ENCODE data around the gene UBTD2. TPM values are rescaled to one million over a fixed set of nuclear protein-coding genes. Genes with fewer than 3 reads are reported as not detected.
"Not testable (repeated sequence)": the region's sequence is repeated elsewhere in the genome, so short reads cannot be mapped to it uniquely, and the experiment has no call there.

The UBTD2 gene
- total and polyA plus RNA-seq, 2 donors (not counting 1 experiment from before 2014, with no cell fraction given): 1.4 to 9.2 TPM

DNA sequence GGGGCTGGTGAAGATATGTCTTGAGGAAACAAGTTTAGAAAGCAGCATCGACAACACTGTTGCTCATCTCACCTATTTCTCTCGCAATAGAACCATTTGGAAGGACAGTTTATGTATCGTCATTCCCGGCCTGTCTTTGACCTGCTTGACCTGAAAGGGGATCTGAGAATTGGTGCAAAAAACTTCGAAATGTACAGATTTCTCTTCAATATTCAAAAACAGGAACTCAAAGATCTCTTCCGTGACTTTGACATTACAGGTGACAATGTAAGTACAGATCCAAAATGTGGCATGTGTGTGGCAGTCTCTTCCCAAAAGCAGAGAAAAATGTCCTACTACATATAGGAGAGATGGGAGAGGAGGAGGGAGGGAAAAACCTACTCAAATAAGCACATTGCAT lies 83.1 kb downstream of the UBTD2 start:
- 100% methylated on average over 3 of the region's 6 CpGs for WGBS (ENCODE audit: insufficient coverage)
- H4K20me1 ChIP-seq (ENCODE audit: control insufficient read depth, insufficient read depth, low read length, poor library complexity, severe bottlenecking): no peaks in the 10 kb centered on the region
- no peak overlapping the region for H3K27ac ChIP-seq (ENCODE audit: low read length in 2 of 2)
- Mint-ChIP-seq H3K4me1 (peaks cover 15% of the 10 kb centered on the region), H3K9me3 (ENCODE audit: insufficient read depth) (no peaks in the 10 kb centered on the region), H3K27ac (peak overlapping the region; percentile 71), H3K27me3 (no peaks in the 10 kb centered on the region), H3K4me3 (peak overlapping the region; percentile 76)
- H3K4me1 ChIP-seq (ENCODE audit: control insufficient read depth in 2 of 2, insufficient read depth in 2 of 2, low read length in 2 of 2): peaks cover 16 to 19% of the 10 kb centered on the region in 2 donors
- ATAC-seq (ENCODE audit: low read depth) (no peak), DNase-seq (peak; percentile 30)
- ChIA-PET CTCF (interaction anchor here (0.7 to 1.4 kb wide), 2 partner anchors 12 to 138 kb away, joined by 3 to 7 read pairs; partner anchors contain the start of gene STK10), POLR2A (no interaction called here)
- H3K4me3 ChIP-seq (ENCODE audit: control extremely low read depth in 1 of 5, extremely low read depth in 1 of 5, insufficient read depth in 1 of 5, low read depth in 2 of 5, low read length in 4 of 5): peak overlapping the region in 1 of 5 experiments; percentile 27
- H3K9ac ChIP-seq (ENCODE audit: low read length): peak overlapping the region; percentile 15
- no peaks in the 10 kb centered on the region for H3K36me3 ChIP-seq (replicated peaks in 1 of 2; ENCODE audit: control extremely low read depth in 1 of 2, control insufficient read depth in 1 of 2, extremely low read depth in 1 of 2, insufficient read depth in 2 of 2, low read length in 1 of 2)
- no peaks in the 10 kb centered on the region for H3K9me3 ChIP-seq (ENCODE audit: control extremely low read depth in 1 of 3, control insufficient read depth in 2 of 3, insufficient read depth in 1 of 3, low read length in 2 of 3)
- H3K27me3 ChIP-seq (replicated peaks in 1 of 4; ENCODE audit: control extremely low read depth in 1 of 4, control insufficient read depth in 3 of 4, insufficient read depth in 4 of 4, low read length in 3 of 4): no peaks in the 10 kb centered on the region
- intact Hi-C loops (cut with micrococcal nuclease): no loop called here
- H3K4me2 ChIP-seq (replicated peaks; ENCODE audit: low read depth, low read length, poor library complexity, severe bottlenecking): peak overlapping the region; percentile 38
- peak overlapping the region; percentile 39 for H2AFZ ChIP-seq (ENCODE audit: insufficient read depth, low read depth, low read length, poor library complexity, severe bottlenecking)
- TF ChIP-seq, protein P1, sequence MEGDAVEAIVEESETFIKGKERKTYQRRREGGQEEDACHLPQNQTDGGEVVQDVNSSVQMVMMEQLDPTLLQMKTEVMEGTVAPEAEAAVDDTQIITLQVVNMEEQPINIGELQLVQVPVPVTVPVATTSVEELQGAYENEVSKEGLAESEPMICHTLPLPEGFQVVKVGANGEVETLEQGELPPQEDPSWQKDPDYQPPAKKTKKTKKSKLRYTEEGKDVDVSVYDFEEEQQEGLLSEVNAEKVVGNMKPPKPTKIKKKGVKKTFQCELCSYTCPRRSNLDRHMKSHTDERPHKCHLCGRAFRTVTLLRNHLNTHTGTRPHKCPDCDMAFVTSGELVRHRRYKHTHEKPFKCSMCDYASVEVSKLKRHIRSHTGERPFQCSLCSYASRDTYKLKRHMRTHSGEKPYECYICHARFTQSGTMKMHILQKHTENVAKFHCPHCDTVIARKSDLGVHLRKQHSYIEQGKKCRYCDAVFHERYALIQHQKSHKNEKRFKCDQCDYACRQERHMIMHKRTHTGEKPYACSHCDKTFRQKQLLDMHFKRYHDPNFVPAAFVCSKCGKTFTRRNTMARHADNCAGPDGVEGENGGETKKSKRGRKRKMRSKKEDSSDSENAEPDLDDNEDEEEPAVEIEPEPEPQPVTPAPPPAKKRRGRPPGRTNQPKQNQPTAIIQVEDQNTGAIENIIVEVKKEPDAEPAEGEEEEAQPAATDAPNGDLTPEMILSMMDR (IDR thresholded peaks at IDR 0.05): no peak
- TF ChIP-seq EZH2 (IDR thresholded peaks at IDR 0.05; ENCODE audit: borderline replicate concordance, insufficient read depth, low read depth, low read length, poor library complexity, severe bottlenecking): no peak
- H3K79me2 ChIP-seq (ENCODE audit: control insufficient read depth, insufficient read depth, low read length): no peaks in the 10 kb centered on the region

DNA sequence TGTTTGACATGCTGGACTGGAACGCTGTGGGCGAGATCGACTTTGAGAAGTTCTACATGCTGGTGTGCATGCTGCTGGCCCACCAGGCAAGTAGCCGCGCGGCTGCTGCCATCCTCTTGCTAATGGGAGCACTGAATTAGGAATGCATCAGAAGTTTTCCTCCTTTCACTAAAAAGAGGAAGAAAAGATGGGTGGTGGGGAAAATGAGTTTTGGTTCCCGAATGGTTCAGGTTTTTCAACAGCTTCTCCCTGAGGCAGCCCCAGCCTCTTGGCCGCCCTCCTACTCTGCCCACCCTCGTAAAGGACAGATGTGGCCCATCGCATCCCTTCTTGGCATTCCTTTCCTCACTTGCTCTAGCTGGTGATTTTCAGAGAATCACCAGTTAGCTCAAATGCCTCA lies 84.1 kb downstream of the UBTD2 start:
- no peaks in the 10 kb centered on the region for H3K36me3 ChIP-seq (replicated peaks in 1 of 2; ENCODE audit: control extremely low read depth in 1 of 2, control insufficient read depth in 1 of 2, extremely low read depth in 1 of 2, insufficient read depth in 2 of 2, low read length in 1 of 2)
- Mint-ChIP-seq H3K4me1 (peaks cover 15% of the 10 kb centered on the region), H3K4me3 (no peak overlapping the region), H3K27me3 (no peaks in the 10 kb centered on the region), H3K27ac (no peak overlapping the region), H3K9me3 (ENCODE audit: insufficient read depth) (no peaks in the 10 kb centered on the region)
- no peak for ATAC-seq (ENCODE audit: low read depth)
- no peaks in the 10 kb centered on the region for H3K9me3 ChIP-seq (ENCODE audit: control extremely low read depth in 1 of 3, control insufficient read depth in 2 of 3, insufficient read depth in 1 of 3, low read length in 2 of 3)
- H2AFZ ChIP-seq (ENCODE audit: insufficient read depth, low read depth, low read length, poor library complexity, severe bottlenecking): no peak overlapping the region
- peaks cover 16 to 19% of the 10 kb centered on the region in 2 donors for H3K4me1 ChIP-seq (ENCODE audit: control insufficient read depth in 2 of 2, insufficient read depth in 2 of 2, low read length in 2 of 2)
- H3K4me2 ChIP-seq (replicated peaks; ENCODE audit: low read depth, low read length, poor library complexity, severe bottlenecking): no peak overlapping the region
- ChIA-PET CTCF (interaction anchor here (0.7 to 1.4 kb wide), 2 partner anchors 11 to 137 kb away, joined by 3 to 7 read pairs; partner anchors contain the start of gene STK10), POLR2A (interaction anchor here (0.5 to 0.7 kb wide), 2 partner anchors 41 to 81 kb away, joined by 6 to 9 read pairs; no protein-coding TSS in a partner anchor)
- WGBS (ENCODE audit: insufficient coverage): 93% methylated on average over 6 of the region's 10 CpGs
- H3K9ac ChIP-seq (ENCODE audit: low read length): no peak overlapping the region
- H4K20me1 ChIP-seq (ENCODE audit: control insufficient read depth, insufficient read depth, low read length, poor library complexity, severe bottlenecking): no peaks in the 10 kb centered on the region
- intact Hi-C loops (cut with micrococcal nuclease): no loop called here
- no peak overlapping the region for H3K27ac ChIP-seq (ENCODE audit: low read length in 2 of 2)
- no peak overlapping the region for H3K4me3 ChIP-seq (ENCODE audit: control extremely low read depth in 1 of 5, extremely low read depth in 1 of 5, insufficient read depth in 1 of 5, low read depth in 2 of 5, low read length in 4 of 5)
- DNase-seq: peak; percentile 13
- H3K27me3 ChIP-seq (replicated peaks in 1 of 4; ENCODE audit: control extremely low read depth in 1 of 4, control insufficient read depth in 3 of 4, insufficient read depth in 4 of 4, low read length in 3 of 4): no peaks in the 10 kb centered on the region
- H3K79me2 ChIP-seq (ENCODE audit: control insufficient read depth, insufficient read depth, low read length): no peaks in the 10 kb centered on the region
- TF ChIP-seq, protein P1 (IDR thresholded peaks at IDR 0.05): no peak
- TF ChIP-seq EZH2 (IDR thresholded peaks at IDR 0.05; ENCODE audit: borderline replicate concordance, insufficient read depth, low read depth, low read length, poor library complexity, severe bottlenecking): no peak

DNA sequence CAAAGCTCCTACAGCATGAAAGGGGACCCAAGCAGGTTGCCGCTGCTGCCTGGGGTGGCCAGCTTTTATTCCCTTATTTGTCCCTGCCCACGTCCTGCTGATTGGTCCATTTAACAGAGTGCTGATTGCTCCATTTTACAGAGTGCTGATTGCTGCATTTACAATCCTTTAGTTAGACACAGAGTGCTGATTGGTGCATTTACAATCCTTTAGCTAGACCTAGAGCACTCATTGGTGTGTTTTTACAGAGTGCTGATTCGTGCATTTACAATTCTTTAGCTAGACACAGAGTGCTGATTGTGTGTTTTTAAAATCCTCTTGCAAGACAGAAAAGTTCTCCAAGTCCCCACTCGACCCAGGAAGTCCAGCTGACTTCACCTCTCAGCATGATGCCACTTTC lies 85.8 kb downstream of the UBTD2 start:
- H3K4me2 ChIP-seq (replicated peaks; ENCODE audit: low read depth, low read length, poor library complexity, severe bottlenecking); H3K27ac Mint-ChIP-seq; H3K27me3 Mint-ChIP-seq; H3K9me3 ChIP-seq (ENCODE audit: control extremely low read depth in 1 of 3, control insufficient read depth in 2 of 3, insufficient read depth in 1 of 3, low read length in 2 of 3); H3K27me3 ChIP-seq (replicated peaks in 1 of 4; ENCODE audit: control extremely low read depth in 1 of 4, control insufficient read depth in 3 of 4, insufficient read depth in 4 of 4, low read length in 3 of 4); intact Hi-C loops (cut with micrococcal nuclease); H3K79me2 ChIP-seq (ENCODE audit: control insufficient read depth, insufficient read depth, low read length); H3K36me3 ChIP-seq (replicated peaks in 1 of 2; ENCODE audit: control extremely low read depth in 1 of 2, control insufficient read depth in 1 of 2, extremely low read depth in 1 of 2, insufficient read depth in 2 of 2, low read length in 1 of 2); H3K9me3 Mint-ChIP-seq (ENCODE audit: insufficient read depth); H3K4me3 ChIP-seq (ENCODE audit: control extremely low read depth in 1 of 5, extremely low read depth in 1 of 5, insufficient read depth in 1 of 5, low read depth in 2 of 5, low read length in 4 of 5); H3K9ac ChIP-seq (ENCODE audit: low read length); H3K4me3 Mint-ChIP-seq; DNase-seq; H4K20me1 ChIP-seq (ENCODE audit: control insufficient read depth, insufficient read depth, low read length, poor library complexity, severe bottlenecking); H3K27ac ChIP-seq (ENCODE audit: low read length in 2 of 2); H2AFZ ChIP-seq (ENCODE audit: insufficient read depth, low read depth, low read length, poor library complexity, severe bottlenecking); ATAC-seq (ENCODE audit: low read depth): not testable (repeated sequence)
- ChIA-PET CTCF (interaction anchor here (1.5 to 1.8 kb wide), 2 partner anchors 9 to 286 kb away, joined by 3 to 7 read pairs; partner anchors contain the start of gene STK10), POLR2A (interaction anchor here (0.6 kb wide), 1 partner anchor 8 kb away, joined by 9 read pairs; no protein-coding TSS in a partner anchor)
- peaks cover 16 to 19% of the 10 kb centered on the region in 2 donors for H3K4me1 ChIP-seq (ENCODE audit: control insufficient read depth in 2 of 2, insufficient read depth in 2 of 2, low read length in 2 of 2)
- 93% methylated on average over 4 of the region's 4 CpGs for WGBS (ENCODE audit: insufficient coverage)
- peaks cover 15% of the 10 kb centered on the region for H3K4me1 Mint-ChIP-seq

All from B cell (primary cell).